Limb (tissue), 2 donors: Measurements from ENCODE around the gene UBE2O.
A peak's percentile ranks its signal among the peaks of the same experiment; 100 is the strongest.
"Not testable (repeated sequence)": the region's sequence is repeated elsewhere in the genome, so short reads cannot be mapped to it uniquely, and the experiment has no call there.

Source experiments
- DNase-seq, 2 donors: peaks; one replicate each; pipeline ENCODE4 v3.0.0-alpha.2; 2016; ENCODE audit errors: extremely low spot score in 2 of 2

The UBE2O gene

GRCh38 chr17:76371656-76372628 lies 81.0 kb downstream of the UBE2O start:
- DNase-seq, result no peak

- DNase-seq, result peak in 1 of 2 donors; percentile 47
Measured at GRCh38 chr17:76370261-76370993, 82.5 kb downstream of the UBE2O start.

- peak in 1 of 2 donors; percentile 57 for DNase-seq
Measured at GRCh38 chr17:76369804-76370203, 83.1 kb downstream of the UBE2O start.

GRCh38 chr17:76369379-76369778 lies 83.6 kb downstream of the UBE2O start:
- DNase-seq, result no peak

GRCh38 chr17:76368545-76368944 lies 84.4 kb downstream of the UBE2O start:
- peak in 1 of 2 donors; percentile 60 for DNase-seq

GRCh38 chr17:76367642-76368041 lies 85.3 kb downstream of the UBE2O start:
- DNase-seq, result no peak

GRCh38 chr17:76366247-76366646 lies 86.7 kb downstream of the UBE2O start:
- no peak for DNase-seq

GRCh38 chr17:76365256-76365903 lies 87.6 kb downstream of the UBE2O start:
- no peak for DNase-seq

- DNase-seq, result no peak
Measured at GRCh38 chr17:76363107-76363842, 89.7 kb downstream of the UBE2O start.

- no peak for DNase-seq
Measured at GRCh38 chr17:76360461-76360860, 92.5 kb downstream of the UBE2O start.

- DNase-seq, result not testable (repeated sequence)
Measured at GRCh38 chr17:76359776-76360175, 93.2 kb downstream of the UBE2O start.

GRCh38 chr17:76359375-76359774 lies 93.6 kb downstream of the UBE2O start:
- no peak for DNase-seq

GRCh38 chr17:76357597-76358158 lies 95.3 kb downstream of the UBE2O start:
- DNase-seq, result no peak

GRCh38 chr17:76356803-76357456 lies 96.0 kb downstream of the UBE2O start:
- DNase-seq, result no peak

- DNase-seq, result no peak
Measured at GRCh38 chr17:76354747-76355310, 98.1 kb downstream of the UBE2O start.

GRCh38 chr17:76354317-76354729 lies 98.6 kb downstream of the UBE2O start:
- DNase-seq, result no peak

GRCh38 chr17:76353599-76354316 lies 99.2 kb downstream of the UBE2O start, which contains the start of gene PRPSAP1:
Gene PRPSAP1, minus strand, starts transcription at chr17:76353916. Its CDS starts 213 bp downstream, at chr17:76353703.
- peak; percentile 93 to 95 for DNase-seq

GRCh38 chr17:76353004-76353598 lies 99.9 kb downstream of the UBE2O start:
- peak in 1 of 2 donors; percentile 55 for DNase-seq
